NCI-H345 treated with DMSO at 0.1 percent for 48 hours (cell line): Measurements from ENCODE around the gene KDM1B.
"Not testable (repeated sequence)": the region's sequence is repeated elsewhere in the genome, so short reads cannot be mapped to it uniquely, and the experiment has no call there.

Experiments used
- DNase-seq: peaks from one replicate; lab custom pipeline; 2025; ENCODE audit not compliant: unreplicated experiment; lab: John Stamatoyannopoulos, UW

Gene KDM1B

GRCh38 chr6:18148304-18149025, 6.8 kb upstream of the KDM1B start:
- DNase-seq = no peak

GRCh38 chr6:18151391-18151790, 3.8 kb upstream of the KDM1B start:
- not testable (repeated sequence) for DNase-seq

GRCh38 chr6:18151801-18152200, 3.4 kb upstream of the KDM1B start:
- no peak for DNase-seq

- DNase-seq = no peak
Measured at GRCh38 chr6:18153311-18153703, 1.9 kb upstream of the KDM1B start.

GRCh38 chr6:18154507-18155149, 594 bp upstream of the KDM1B start, which contains the start of gene TPMT:
Gene TPMT (minus strand): TSS chr6:18155077. CDS start chr6:18149127, 5,950 bp downstream.
- DNase-seq = peak; percentile 94

- peak; percentile 73 for DNase-seq
Measured at GRCh38 chr6:18155864-18156421, 721 bp downstream of the KDM1B start.

- no peak for DNase-seq
Measured at GRCh38 chr6:18160911-18161310, 5.7 kb downstream of the KDM1B start.

- no peak for DNase-seq
Measured at GRCh38 chr6:18161431-18161830, 6.2 kb downstream of the KDM1B start.

GRCh38 chr6:18162401-18162800, 7.2 kb downstream of the KDM1B start:
- no peak for DNase-seq

GRCh38 chr6:18165751-18166150, 10.5 kb downstream of the KDM1B start:
- DNase-seq = no peak

GRCh38 chr6:18166312-18167036, 11.3 kb downstream of the KDM1B start:
- DNase-seq = no peak

- no peak for DNase-seq
Measured at GRCh38 chr6:18168264-18168663, 13.0 kb downstream of the KDM1B start.

GRCh38 chr6:18171871-18172270, 16.6 kb downstream of the KDM1B start:
- no peak for DNase-seq

GRCh38 chr6:18176198-18176597, 21.0 kb downstream of the KDM1B start:
- not testable (repeated sequence) for DNase-seq

- no peak for DNase-seq
Measured at GRCh38 chr6:18177286-18177965, 22.2 kb downstream of the KDM1B start.

- DNase-seq = no peak
Measured at GRCh38 chr6:18178960-18179615, 23.9 kb downstream of the KDM1B start.

- no peak for DNase-seq
Measured at GRCh38 chr6:18179770-18180356, 24.6 kb downstream of the KDM1B start.

GRCh38 chr6:18182568-18182967, 27.3 kb downstream of the KDM1B start:
- no peak for DNase-seq

- DNase-seq = no peak
Measured at GRCh38 chr6:18183766-18184165, 28.5 kb downstream of the KDM1B start.

GRCh38 chr6:18185624-18186023, 30.4 kb downstream of the KDM1B start:
- no peak for DNase-seq
